Uterus (tissue), 2 donors: ENCODE results near the gene TMEM41A.

Experiments used
- CTCF ChIP-seq, 4 experiments: fragments of 200-600 bp in 2 of 4; fragments of 450-650 bp in 2 of 4; sonication (generic) in 2 of 4; IDR thresholded peaks; one replicate each; pipeline ENCODE4 v1.5.1; 2016 to 2019; ENCODE audit warnings: antibody characterized with exemption in 4 of 4, mild to moderate bottlenecking in 2 of 4, moderate library complexity in 1 of 4
- POLR2A ChIP-seq, 2 donors: fragments of 450-650 bp; IDR thresholded peaks; one replicate each; pipeline ENCODE4 v1.6.1; 2016; ENCODE audit warnings: antibody characterized with exemption in 2 of 2, mild to moderate bottlenecking in 1 of 2, moderate library complexity in 1 of 2

GRCh38 chr3:185465471-185465870 lies 33.4 kb downstream of the TMEM41A start:
- TF ChIP-seq CTCF (IDR thresholded peaks at IDR 0.05) = no peak
- TF ChIP-seq POLR2A (IDR thresholded peaks at IDR 0.05) = no peak
